ENCODE results near the gene POLR3C.
A peak's percentile ranks its signal among the peaks of the same experiment; 100 is the strongest.
"Not testable (repeated sequence)": the region's sequence is repeated elsewhere in the genome, so short reads cannot be mapped to it uniquely, and the experiment has no call there.

POLR3C gene, protein sequence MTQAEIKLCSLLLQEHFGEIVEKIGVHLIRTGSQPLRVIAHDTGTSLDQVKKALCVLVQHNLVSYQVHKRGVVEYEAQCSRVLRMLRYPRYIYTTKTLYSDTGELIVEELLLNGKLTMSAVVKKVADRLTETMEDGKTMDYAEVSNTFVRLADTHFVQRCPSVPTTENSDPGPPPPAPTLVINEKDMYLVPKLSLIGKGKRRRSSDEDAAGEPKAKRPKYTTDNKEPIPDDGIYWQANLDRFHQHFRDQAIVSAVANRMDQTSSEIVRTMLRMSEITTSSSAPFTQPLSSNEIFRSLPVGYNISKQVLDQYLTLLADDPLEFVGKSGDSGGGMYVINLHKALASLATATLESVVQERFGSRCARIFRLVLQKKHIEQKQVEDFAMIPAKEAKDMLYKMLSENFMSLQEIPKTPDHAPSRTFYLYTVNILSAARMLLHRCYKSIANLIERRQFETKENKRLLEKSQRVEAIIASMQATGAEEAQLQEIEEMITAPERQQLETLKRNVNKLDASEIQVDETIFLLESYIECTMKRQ

GRCh38 chr1:145823565-145824498, at the start of gene POLR3C, which contains the start of gene RNF115:
Gene POLR3C (plus strand): TSS chr1:145824200. CDS start chr1:145825777, 1,577 bp downstream.
Gene RNF115 (minus strand): TSS chr1:145824095. CDS start chr1:145823873, 222 bp downstream.
- DNase-seq: peak; percentile 87

GRCh38 chr1:145777357-145778145, 46.4 kb upstream of the POLR3C start:
- DNase-seq: no peak

DNA sequence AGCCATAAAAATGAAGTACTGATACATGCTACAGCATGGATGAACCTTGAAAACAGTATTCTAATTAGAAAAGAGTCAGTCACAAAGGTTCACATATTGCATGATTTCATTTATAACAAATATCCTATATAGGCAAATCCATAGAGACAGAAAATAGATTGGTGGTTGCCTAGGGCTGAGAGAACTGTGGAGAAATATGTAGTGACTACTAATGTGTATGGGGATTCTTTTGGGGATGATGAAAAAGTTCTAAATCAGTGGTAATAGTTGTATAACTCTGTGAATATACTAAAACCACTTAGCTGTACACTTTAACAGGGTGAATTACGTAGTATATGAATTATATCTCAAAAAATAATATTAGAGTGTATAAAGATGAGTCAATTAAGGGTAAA, 45.9 kb upstream of the POLR3C start:
- no peak for DNase-seq

GRCh38 chr1:145782272-145783099, 41.5 kb upstream of the POLR3C start:
- DNase-seq: no peak

DNA sequence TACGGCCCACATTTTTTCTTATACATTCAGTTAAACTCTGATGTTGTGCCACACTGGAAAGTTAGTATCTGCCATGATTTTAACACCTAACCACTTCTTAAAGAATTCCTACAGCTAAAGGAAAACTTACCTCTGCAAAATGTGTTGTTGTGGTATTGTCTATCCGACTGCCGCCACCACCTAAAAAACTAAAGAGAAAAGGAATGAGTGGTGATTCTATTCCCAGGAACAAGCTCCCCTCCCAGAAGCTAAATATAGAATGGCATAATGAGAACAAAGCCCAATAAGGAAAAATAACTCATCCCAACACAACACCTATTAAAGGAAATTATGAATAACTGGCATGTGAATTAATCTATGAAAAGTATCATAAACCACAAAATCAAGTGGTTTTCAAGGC, 39.6 kb upstream of the POLR3C start:
- no peak for DNase-seq

DNA sequence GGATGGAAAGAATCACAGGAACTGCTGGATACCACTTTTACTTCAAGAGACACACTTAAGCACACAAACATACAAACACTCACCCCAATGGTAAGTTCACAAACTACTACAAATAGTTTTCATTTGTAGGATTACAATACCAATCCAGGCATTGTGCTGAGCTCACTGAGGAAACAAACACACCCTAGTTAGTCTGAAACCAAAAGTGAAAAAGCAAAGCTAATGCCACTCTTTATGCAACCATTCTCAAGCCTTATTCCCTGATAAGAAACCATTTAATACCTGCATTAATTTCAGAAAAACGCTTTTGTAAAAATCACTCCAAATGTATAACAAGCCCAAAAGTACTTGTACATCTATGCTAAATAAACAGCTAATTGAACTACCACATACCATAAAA, 38.5 kb upstream of the POLR3C start:
- no peak for DNase-seq

DNA sequence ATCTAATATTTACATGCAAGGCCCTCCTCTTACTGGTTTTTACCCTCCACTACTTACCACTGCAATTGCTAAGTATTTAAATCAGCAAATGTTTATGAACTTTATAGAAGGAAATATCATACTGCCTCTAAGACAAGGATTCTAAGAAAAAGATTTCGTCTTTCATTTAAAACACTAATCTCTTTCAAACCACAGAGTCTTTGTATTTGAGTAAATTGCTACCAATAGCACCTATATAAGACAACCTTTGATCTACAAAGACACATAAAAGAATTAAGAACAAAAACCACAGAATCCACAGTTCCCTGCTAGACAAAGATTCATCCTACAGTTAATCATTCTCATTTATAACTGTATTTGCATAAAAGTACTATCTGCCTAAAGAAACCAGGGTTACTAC, 37.7 kb upstream of the POLR3C start:
- no peak for DNase-seq

DNA sequence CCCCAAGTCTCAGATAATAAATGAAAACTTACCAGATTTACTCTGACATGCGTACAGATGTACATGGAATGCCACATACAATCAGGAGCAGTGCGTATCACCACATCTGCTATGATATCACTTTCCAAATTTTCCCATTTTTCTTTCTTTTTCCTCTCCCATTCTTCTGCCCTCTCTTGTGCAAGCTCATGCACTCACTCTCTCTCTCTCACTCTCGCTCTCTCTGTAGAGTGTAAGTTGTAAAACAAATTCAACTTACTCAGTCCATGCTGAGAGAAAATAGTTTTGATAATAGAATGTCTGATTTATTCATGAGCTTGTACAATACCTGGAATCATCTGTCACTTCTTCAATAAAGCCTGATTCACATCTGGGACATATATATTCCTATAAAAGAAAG, 35.4 kb upstream of the POLR3C start:
- DNase-seq: no peak

DNA sequence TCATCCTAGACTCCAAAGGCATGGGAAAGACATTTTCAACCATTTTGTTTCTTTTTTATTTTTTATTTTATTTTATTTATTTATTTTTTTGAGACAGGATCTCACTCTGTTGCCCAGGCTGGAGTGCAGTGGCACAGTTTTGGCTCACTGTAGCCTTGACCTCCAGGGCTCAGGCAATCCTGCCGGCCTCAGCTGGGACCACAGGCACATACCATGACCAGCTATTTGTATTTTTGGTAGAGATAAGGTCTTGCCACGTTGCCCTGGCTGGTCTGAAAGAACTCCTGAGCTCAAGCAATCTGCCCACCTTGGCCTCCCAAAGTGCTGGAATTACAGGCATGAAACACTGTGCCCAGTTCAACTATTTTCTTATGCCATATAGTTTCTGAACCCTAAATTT, 32.1 kb upstream of the POLR3C start:
- DNase-seq: not testable (repeated sequence)

GRCh38 chr1:145792484-145792883, 31.5 kb upstream of the POLR3C start:
- DNase-seq: no peak

GRCh38 chr1:145795257-145795881, 28.6 kb upstream of the POLR3C start:
- DNase-seq: no peak

DNA sequence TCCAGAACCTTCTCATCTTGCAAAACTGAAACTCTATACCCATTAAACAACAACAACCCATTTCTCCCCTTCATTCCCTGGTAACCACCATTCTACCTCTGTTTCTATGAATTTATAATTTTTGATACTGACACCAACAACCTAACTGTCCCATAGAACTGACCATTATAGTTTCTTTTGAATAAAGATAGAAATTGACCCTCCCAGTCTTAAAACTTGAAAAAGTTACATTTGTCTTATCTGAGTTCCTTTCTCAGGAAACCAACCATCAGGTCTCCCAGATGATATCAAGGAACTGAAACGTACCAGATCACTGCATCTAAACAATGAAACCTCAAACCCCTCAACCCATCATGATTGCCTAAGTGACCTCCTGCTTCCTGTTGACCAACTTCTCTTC, 27.2 kb upstream of the POLR3C start:
- no peak for DNase-seq

GRCh38 chr1:145799806-145800205, 24.2 kb upstream of the POLR3C start:
- no peak for DNase-seq

GRCh38 chr1:145804235-145805045, 19.6 kb upstream of the POLR3C start:
- DNase-seq: no peak

DNA sequence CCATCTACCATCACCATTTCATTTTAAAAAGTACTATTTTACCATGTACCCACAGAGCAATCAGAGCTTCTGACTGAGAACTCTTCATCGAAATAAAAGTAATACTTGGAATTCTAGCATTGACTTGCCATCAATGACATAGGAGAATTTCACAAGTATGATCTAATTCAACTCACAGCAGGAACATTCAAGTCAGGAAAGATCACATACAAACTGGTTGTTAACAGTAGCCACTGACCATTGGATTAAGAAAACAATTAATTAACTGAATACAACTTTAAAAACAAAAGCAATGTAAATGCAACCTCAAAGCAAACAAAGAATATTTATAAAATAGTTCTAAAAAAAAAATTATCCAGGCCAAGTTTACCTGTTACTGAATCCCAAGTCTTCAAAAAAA, 18.9 kb upstream of the POLR3C start:
- DNase-seq: no peak

DNA sequence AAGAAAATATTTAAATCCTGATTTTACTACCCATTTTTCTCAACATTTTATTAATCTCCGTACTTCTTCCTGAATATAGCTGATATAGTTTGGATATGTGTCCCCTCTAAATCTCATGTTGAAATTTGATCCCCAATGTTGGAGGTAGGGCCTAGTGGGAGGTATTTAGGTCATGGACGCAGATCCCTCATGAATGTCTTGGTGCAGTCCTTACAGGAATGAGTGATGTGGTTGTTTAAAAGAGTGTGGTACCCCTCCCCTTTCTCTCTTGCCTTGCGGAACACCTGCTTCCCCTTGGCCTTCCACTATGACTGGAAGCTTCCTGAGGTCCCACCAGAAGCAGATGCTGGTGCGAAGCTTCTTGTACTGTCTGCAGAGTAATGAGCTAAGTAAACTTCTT, 17.6 kb upstream of the POLR3C start:
- no peak for DNase-seq

DNA sequence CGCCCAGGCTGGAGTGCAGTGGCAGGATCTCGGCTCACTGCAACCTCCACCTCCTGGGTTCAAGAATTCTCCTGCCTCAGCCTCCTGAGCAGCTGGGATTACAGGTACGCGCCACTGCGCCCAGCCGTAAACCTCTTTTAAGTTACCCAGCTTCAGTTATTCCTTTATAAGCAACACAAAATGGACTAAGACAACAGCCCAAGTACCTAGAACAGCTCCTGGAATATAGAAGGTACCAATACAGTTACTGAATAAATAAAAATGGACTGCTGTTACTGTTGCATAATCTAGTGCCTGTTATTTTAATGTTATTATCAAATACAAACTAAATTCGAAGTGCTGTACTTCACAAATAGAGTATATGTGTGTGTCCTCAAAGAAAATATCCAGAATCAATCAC, 17.2 kb upstream of the POLR3C start:
- DNase-seq: no peak

DNA sequence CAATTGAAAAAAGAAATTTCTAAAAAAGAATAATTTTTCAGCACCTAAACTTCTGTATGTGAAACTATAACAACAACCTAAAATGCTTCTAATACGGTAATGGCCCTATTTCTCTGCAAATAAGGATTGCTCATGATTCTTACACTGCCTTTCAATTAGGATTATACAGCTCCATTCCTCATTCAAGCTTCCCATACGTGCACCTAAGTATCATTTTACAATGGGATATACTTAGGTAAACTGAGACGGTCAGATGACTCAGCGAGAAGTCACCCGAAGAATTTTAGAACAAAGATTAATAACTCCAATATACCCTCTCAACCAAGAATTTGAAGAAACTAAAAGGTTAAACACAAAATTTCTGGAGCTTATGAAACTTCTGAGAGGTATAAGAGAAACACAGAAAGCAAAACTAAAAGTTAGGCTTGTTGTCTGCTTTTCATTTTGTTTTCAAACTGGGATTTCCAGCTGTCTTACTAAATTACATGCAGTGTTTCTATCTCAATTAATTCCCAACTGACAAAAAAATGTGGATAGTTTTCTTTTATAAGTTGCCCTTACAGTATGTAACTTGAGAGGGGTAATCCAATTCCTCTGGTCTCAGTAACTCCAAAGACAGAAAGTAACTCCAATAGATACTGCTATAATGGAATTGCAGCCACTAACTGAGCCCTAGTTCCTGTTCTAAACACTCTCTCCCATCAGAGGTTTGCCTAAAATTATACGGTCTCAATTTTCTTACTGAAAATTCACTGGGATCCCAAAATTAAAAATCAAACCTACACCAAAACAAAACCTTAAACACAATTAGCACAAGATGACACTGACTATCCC, 10.8 kb upstream of the POLR3C start:
- DNase-seq: not testable (repeated sequence)

GRCh38 chr1:145818095-145818494, 5.9 kb upstream of the POLR3C start:
- not testable (repeated sequence) for DNase-seq
